ENCODE measurements around the gene CPAMD8.

Gene CPAMD8

DNA sequence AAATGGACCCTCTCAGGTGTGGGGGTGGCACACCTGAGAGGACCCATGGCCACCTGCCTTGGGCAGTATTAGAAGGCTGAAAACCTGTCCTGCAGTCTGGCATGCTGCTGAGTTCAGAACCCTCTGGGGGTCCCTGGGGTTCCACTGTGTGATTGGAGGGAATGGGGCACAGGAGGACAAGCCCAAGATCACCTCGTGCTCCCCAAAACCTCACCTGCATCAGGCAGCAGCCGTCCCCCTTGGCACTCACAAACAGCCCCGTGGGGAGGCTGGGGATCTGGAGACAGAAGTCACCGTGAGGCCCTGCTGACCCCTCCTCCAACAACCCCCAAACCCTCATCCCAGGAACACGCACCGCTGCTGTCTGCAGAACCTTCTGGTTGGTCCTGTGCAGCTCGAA, 123.3 kb downstream of the CPAMD8 start:
- H3K4me3 ChIP-seq (ENCODE audit: low read depth, low read length) = no peak overlapping the region
- TF ChIP-seq, protein P1, sequence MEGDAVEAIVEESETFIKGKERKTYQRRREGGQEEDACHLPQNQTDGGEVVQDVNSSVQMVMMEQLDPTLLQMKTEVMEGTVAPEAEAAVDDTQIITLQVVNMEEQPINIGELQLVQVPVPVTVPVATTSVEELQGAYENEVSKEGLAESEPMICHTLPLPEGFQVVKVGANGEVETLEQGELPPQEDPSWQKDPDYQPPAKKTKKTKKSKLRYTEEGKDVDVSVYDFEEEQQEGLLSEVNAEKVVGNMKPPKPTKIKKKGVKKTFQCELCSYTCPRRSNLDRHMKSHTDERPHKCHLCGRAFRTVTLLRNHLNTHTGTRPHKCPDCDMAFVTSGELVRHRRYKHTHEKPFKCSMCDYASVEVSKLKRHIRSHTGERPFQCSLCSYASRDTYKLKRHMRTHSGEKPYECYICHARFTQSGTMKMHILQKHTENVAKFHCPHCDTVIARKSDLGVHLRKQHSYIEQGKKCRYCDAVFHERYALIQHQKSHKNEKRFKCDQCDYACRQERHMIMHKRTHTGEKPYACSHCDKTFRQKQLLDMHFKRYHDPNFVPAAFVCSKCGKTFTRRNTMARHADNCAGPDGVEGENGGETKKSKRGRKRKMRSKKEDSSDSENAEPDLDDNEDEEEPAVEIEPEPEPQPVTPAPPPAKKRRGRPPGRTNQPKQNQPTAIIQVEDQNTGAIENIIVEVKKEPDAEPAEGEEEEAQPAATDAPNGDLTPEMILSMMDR (IDR thresholded peaks at IDR 0.05; ENCODE audit: low read depth, low read length) = no peak
- DNase-seq (ENCODE audit: low read depth, low spot score) = no peak
- in situ Hi-C loops (cut with HindIII; ENCODE audit: low sequenced_read_pairs) = no loop called here

DNA sequence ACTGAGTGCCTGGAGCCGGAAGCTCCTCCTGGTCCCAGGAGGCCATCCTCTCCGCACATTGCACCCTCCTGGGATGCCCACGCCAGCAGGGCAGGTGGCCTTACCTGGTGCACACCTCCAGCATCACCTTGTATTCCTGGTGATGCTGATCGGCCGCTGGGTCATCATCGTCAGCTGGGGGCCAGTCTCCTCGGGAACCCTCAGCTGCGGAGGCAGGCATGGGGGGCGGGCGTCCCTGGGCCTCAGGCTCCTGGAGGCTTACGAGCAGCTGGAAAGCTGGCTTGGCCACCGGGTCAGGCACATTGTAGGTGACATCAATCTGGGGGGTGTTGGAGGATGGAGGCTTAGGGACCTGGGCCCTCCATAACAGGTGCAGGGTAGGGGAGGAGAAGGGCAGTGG, 124.1 kb downstream of the CPAMD8 start:
- TF ChIP-seq, protein P1 (IDR thresholded peaks at IDR 0.05; ENCODE audit: low read depth, low read length) = no peak
- no peak overlapping the region for H3K4me3 ChIP-seq (ENCODE audit: low read depth, low read length)
- in situ Hi-C loops (cut with HindIII; ENCODE audit: low sequenced_read_pairs) = no loop called here
- DNase-seq (ENCODE audit: low read depth, low spot score) = no peak

DNA sequence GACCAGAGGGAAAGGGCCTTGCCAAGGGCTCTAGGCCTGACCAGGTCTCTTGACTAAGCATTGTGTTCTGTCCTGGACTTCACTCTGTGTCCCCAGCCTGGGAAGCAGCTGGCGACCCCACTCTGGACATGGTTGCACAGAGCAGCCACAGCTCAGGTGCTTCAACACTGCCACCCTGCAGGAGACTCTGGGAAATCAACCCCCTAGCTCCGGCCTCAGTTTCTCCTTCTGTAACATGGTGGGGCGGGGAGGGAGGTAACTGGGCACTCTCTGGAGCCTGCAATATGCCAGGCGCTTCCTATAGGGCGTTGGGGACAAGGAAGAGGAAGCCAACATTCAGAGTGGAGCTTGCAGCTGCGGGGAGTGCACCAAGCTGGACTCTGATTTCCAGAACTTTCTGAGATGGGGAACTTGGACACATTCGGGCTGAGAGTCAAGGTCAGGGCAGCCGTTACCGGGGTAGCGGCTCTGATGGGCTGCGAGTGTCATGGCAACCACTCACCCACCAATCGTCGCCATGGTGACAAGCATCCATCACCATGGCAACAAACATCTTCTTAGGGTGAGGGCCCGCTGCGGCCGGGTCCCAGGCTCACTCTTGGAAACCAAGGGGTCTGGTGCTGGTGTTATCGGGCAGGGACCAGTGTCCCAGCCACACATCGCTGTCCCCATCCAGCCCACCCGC, 125.0 kb downstream of the CPAMD8 start:
- TF ChIP-seq, protein P1 (IDR thresholded peaks at IDR 0.05; ENCODE audit: low read depth, low read length) = no peak
- H3K4me3 ChIP-seq (ENCODE audit: low read depth, low read length) = no peak overlapping the region
- in situ Hi-C loops (cut with HindIII; ENCODE audit: low sequenced_read_pairs) = no loop called here
- no peak for DNase-seq (ENCODE audit: low read depth, low spot score)

DNA sequence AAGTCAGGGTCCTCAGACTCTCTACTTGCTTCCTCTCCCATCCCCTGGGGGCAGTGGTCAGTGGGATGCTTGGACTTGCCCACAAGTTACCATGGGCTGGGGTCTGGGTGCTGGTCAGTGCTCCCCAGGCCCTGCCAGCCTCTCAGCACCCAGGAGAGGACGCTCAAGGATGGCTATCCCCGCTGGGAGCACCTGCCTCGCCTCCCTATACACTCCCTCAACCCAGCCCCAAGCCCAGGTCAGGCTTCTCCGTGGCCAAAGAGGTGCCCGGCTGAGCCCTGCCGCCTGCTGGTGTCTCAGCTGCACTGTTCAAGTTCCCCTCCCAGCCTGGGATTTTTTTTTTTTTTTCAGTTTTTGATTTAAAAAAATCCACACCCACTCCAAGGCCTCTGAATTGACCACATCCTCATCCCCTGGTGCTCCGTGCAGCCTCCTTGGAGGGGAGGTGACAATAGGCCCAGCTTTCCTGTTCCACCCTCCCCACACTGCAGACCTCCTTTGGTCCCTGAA, 127.0 kb downstream of the CPAMD8 start:
- peak; percentile 18 for DNase-seq (ENCODE audit: low read depth, low spot score)
- in situ Hi-C loops (cut with HindIII; ENCODE audit: low sequenced_read_pairs) = no loop called here
- TF ChIP-seq, protein P1 (IDR thresholded peaks at IDR 0.05; ENCODE audit: low read depth, low read length) = peak; percentile 64
- no peak overlapping the region for H3K4me3 ChIP-seq (ENCODE audit: low read depth, low read length)

DNA sequence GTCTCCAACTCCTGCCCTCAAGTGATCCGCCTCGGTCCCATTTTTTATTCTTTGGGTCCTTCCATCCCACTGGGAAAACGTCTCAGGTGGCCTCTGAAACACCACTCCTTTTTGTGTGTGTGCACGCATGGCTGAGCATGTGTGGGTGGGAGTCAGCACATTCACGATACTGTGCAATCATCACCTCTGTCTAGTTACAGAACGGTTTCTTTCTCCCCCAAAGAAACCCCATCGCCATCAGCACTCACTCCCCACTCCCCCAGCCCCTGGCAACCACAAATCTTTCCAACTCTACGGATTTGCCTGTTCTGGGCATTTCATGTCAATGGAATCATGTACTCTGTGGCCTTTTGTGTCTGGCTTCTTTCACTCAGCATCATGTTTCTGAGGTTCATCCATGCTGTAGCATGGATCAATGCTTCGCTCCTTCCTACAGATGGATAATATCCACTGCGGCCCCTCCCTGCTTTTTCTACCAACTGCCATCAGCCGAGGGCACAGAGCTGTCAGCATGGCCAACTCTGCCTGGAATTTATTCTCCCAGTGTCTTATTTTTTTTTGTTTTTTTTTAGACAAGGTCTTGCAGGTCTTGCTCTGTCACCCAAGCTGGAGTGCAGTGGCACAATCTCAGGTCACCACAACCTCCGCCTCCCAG, 128.1 kb downstream of the CPAMD8 start:
- no peak overlapping the region for H3K4me3 ChIP-seq (ENCODE audit: low read depth, low read length)
- in situ Hi-C loops (cut with HindIII; ENCODE audit: low sequenced_read_pairs) = no loop called here
- DNase-seq (ENCODE audit: low read depth, low spot score) = no peak
- TF ChIP-seq, protein P1 (IDR thresholded peaks at IDR 0.05; ENCODE audit: low read depth, low read length) = no peak

DNA sequence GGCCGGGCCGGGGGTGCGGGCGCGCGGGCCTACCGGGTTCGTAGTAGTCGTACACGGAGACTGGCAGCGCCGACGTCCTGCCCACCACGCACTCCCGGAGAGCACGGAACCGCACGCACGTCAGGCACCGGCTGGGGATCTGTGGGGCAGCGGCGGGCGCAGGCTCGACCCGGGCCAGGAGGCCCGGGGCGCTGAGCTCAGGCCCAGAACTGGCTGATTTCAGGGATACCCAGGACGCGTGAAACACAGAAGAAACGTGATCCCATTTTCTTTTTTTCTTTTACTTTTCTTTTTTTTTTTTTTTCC, 128.8 kb downstream of the CPAMD8 start:
- no peak for DNase-seq (ENCODE audit: low read depth, low spot score)
- in situ Hi-C loops (cut with HindIII; ENCODE audit: low sequenced_read_pairs) = no loop called here
- peak overlapping the region; percentile 48 for H3K4me3 ChIP-seq (ENCODE audit: low read depth, low read length)
- TF ChIP-seq, protein P1 (IDR thresholded peaks at IDR 0.05; ENCODE audit: low read depth, low read length) = no peak

Measured in astrocyte of the spinal cord (primary cell).